ENCODE data around the gene INPP5J. TPM values are rescaled to one million over a fixed set of nuclear protein-coding genes. Genes with fewer than 3 reads are reported as not detected.

Gene INPP5J
- total and polyA plus RNA-seq, 2 experiments from 2014 or later, result 4.8 to 14.5 TPM

DNA sequence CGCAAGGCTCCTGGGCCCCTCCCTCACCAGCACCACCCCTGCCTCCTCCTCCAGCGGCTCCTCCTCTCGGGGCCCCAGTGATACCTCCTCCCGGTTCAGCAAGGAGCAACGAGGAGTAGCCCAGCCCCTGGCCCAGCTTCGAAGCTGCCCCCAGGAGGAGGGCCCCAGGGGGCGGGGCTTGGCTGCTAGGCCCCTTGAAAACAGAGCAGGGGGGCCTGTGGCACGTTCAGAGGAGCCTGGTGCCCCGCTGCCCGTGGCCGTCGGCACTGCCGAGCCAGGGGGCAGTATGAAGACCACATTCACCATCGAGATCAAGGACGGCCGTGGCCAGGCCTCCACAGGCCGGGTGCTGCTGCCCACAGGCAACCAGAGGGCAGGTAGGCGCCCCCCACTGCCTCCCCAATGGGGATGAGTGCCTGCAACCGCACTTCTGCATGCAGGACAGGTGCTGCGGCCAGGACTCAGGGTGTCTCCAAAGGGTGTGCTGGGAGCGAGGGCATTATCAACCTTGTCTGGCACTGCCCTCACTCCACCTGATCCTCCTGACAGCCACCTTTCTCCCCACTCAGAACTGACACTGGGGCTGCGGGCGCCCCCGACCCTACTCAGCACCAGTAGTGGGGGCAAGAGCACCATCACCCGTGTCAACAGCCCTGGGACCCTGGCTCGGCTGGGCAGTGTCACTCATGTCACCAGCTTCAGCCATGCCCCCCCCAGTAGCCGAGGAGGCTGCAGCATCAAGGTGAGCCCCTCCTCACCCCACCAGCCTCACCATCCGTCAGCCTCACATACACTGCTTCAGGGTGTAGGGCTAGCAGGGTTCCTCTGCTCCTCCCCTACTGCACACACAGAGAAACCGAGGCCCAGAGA lies 31.4 kb upstream of the INPP5J start:
- Histone ChIP-seq H4K20me1 (replicated peaks; ENCODE audit: insufficient read depth) (no peaks in the 10 kb centered on the region), H3K36me3 (ENCODE audit: insufficient read depth) (no peaks in the 10 kb centered on the region), H3K4me1 (ENCODE audit: insufficient read depth) (no peaks in the 10 kb centered on the region; the same call in 1 of the 2 replicates), H3K79me2 (replicated peaks; ENCODE audit: insufficient read depth) (no peaks in the 10 kb centered on the region), H3K4me3 (no peak overlapping the region), H3K27ac (ENCODE audit: low read depth) (no peak overlapping the region), H3K27me3 (ENCODE audit: insufficient read depth) (no peaks in the 10 kb centered on the region), H3F3A (replicated peaks; ENCODE audit: low read depth) (no peaks in the 10 kb centered on the region), H3K4me2 (no peak overlapping the region), H2AFZ (no peak overlapping the region), H3K9me2 (ENCODE audit: insufficient read depth) (no peaks in the 10 kb centered on the region)
- no peak for TF ChIP-seq EZH2phosphoT487 (IDR thresholded peaks at IDR 0.05; ENCODE audit: unreplicated experiment)
- no peak for TF ChIP-seq ZNF331 (CRISPR knock-in tag; IDR thresholded peaks at IDR 0.05; ENCODE audit: low read depth)
- TF ChIP-seq EZH2 (IDR thresholded peaks at IDR 0.05; ENCODE audit: low read depth, unreplicated experiment), result no peak
- TF ChIP-seq, protein P1, sequence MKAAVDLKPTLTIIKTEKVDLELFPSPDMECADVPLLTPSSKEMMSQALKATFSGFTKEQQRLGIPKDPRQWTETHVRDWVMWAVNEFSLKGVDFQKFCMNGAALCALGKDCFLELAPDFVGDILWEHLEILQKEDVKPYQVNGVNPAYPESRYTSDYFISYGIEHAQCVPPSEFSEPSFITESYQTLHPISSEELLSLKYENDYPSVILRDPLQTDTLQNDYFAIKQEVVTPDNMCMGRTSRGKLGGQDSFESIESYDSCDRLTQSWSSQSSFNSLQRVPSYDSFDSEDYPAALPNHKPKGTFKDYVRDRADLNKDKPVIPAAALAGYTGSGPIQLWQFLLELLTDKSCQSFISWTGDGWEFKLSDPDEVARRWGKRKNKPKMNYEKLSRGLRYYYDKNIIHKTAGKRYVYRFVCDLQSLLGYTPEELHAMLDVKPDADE (IDR thresholded peaks at IDR 0.05), result no peak
- TF ChIP-seq STAT1 (IDR thresholded peaks at IDR 0.05; ENCODE audit: unreplicated experiment), result no peak
- TF ChIP-seq ZNF114 (CRISPR knock-in tag; IDR thresholded peaks at IDR 0.05), result no peak
- TF ChIP-seq, protein P2, sequence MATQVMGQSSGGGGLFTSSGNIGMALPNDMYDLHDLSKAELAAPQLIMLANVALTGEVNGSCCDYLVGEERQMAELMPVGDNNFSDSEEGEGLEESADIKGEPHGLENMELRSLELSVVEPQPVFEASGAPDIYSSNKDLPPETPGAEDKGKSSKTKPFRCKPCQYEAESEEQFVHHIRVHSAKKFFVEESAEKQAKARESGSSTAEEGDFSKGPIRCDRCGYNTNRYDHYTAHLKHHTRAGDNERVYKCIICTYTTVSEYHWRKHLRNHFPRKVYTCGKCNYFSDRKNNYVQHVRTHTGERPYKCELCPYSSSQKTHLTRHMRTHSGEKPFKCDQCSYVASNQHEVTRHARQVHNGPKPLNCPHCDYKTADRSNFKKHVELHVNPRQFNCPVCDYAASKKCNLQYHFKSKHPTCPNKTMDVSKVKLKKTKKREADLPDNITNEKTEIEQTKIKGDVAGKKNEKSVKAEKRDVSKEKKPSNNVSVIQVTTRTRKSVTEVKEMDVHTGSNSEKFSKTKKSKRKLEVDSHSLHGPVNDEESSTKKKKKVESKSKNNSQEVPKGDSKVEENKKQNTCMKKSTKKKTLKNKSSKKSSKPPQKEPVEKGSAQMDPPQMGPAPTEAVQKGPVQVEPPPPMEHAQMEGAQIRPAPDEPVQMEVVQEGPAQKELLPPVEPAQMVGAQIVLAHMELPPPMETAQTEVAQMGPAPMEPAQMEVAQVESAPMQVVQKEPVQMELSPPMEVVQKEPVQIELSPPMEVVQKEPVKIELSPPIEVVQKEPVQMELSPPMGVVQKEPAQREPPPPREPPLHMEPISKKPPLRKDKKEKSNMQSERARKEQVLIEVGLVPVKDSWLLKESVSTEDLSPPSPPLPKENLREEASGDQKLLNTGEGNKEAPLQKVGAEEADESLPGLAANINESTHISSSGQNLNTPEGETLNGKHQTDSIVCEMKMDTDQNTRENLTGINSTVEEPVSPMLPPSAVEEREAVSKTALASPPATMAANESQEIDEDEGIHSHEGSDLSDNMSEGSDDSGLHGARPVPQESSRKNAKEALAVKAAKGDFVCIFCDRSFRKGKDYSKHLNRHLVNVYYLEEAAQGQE (IDR thresholded peaks at IDR 0.05; ENCODE audit: unreplicated experiment), result no peak
- no peak for TF ChIP-seq NANOG (IDR thresholded peaks at IDR 0.05; ENCODE audit: borderline replicate concordance)
- Mint-ChIP-seq H3K27ac (no peak overlapping the region), H3K4me1 (peaks cover 2% of the 10 kb centered on the region; the same call in 2 of the 3 replicates), H3K36me3 (ENCODE audit: low read depth) (no peaks in the 10 kb centered on the region; the same call in 2 of the 3 replicates), H3K4me3 (no peak overlapping the region), H3K9me3 (no peaks in the 10 kb centered on the region), H3K27me3 (ENCODE audit: insufficient read depth, low read depth, poor library complexity) (peaks cover 13% of the 10 kb centered on the region)
- peak; percentile 19 for ATAC-seq
- peak; percentile 30 for DNase-seq (ENCODE audit: low spot score)

DNA sequence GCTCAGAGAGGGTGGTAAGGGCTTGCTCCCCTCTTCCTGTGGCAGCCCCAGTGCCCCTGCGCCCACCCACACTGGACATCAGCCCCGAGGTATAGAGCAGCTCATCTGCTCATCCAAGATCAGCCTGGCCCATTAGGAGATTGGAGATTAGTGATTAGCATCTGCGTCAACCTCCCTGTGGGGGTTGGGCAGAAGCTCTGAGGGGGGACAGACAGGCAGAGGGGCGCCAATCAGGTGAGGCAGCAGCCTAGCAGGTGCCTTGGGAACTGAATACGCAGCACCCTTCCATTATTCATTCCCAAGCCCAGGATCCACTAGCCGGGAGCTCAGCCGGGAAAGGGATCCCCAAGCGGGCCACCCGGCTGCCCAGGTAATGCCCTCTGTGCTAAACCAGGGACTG lies 30.6 kb upstream of the INPP5J start:
- H3K4me1 ChIP-seq (ENCODE audit: insufficient read depth), result no peaks in the 10 kb centered on the region; the same call in 1 of the 2 replicates
- H3K36me3 Mint-ChIP-seq (ENCODE audit: low read depth), result no peaks in the 10 kb centered on the region; the same call in 2 of the 3 replicates
- no peak for ATAC-seq
- no peaks in the 10 kb centered on the region for H3K27me3 ChIP-seq (ENCODE audit: insufficient read depth)
- H3K27me3 Mint-ChIP-seq (ENCODE audit: insufficient read depth, low read depth, poor library complexity), result peaks cover 17% of the 10 kb centered on the region
- no peaks in the 10 kb centered on the region for H3K9me3 Mint-ChIP-seq
- no peaks in the 10 kb centered on the region for H3K79me2 ChIP-seq (replicated peaks; ENCODE audit: insufficient read depth)
- no peak overlapping the region for H3K4me2 ChIP-seq
- H3K4me3 ChIP-seq, result no peak overlapping the region
- no peaks in the 10 kb centered on the region for H3F3A ChIP-seq (replicated peaks; ENCODE audit: low read depth)
- no peaks in the 10 kb centered on the region for H3K9me2 ChIP-seq (ENCODE audit: insufficient read depth)
- H2AFZ ChIP-seq, result no peak overlapping the region
- no peaks in the 10 kb centered on the region for H4K20me1 ChIP-seq (replicated peaks; ENCODE audit: insufficient read depth)
- H3K4me1 Mint-ChIP-seq, result peaks cover 6% of the 10 kb centered on the region
- DNase-seq (ENCODE audit: low spot score), result no peak
- H3K27ac Mint-ChIP-seq, result no peak overlapping the region
- H3K36me3 ChIP-seq (ENCODE audit: insufficient read depth), result no peaks in the 10 kb centered on the region
- H3K4me3 Mint-ChIP-seq, result no peak overlapping the region; the same call in 2 of the 3 replicates
- no peak overlapping the region for H3K27ac ChIP-seq (ENCODE audit: low read depth)
- TF ChIP-seq NANOG (IDR thresholded peaks at IDR 0.05; ENCODE audit: borderline replicate concordance) (no peak), STAT1 (IDR thresholded peaks at IDR 0.05; ENCODE audit: unreplicated experiment) (no peak), JUNB (IDR thresholded peaks at IDR 0.05; ENCODE audit: unreplicated experiment) (no peak), ZNF114 (CRISPR knock-in tag; IDR thresholded peaks at IDR 0.05) (no peak), EZH2phosphoT487 (IDR thresholded peaks at IDR 0.05; ENCODE audit: unreplicated experiment) (no peak)
- TF ChIP-seq, protein P3, sequence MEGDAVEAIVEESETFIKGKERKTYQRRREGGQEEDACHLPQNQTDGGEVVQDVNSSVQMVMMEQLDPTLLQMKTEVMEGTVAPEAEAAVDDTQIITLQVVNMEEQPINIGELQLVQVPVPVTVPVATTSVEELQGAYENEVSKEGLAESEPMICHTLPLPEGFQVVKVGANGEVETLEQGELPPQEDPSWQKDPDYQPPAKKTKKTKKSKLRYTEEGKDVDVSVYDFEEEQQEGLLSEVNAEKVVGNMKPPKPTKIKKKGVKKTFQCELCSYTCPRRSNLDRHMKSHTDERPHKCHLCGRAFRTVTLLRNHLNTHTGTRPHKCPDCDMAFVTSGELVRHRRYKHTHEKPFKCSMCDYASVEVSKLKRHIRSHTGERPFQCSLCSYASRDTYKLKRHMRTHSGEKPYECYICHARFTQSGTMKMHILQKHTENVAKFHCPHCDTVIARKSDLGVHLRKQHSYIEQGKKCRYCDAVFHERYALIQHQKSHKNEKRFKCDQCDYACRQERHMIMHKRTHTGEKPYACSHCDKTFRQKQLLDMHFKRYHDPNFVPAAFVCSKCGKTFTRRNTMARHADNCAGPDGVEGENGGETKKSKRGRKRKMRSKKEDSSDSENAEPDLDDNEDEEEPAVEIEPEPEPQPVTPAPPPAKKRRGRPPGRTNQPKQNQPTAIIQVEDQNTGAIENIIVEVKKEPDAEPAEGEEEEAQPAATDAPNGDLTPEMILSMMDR (conservative IDR thresholded peaks at IDR 0.05; ENCODE audit: low read depth in 2 of 2), result no peak
- TF ChIP-seq, protein P1 (IDR thresholded peaks at IDR 0.05), result no peak

Measured in GM23338 (cell line).